ENCODE measurements around the gene KRT71. TPM values are rescaled to one million over a fixed set of nuclear protein-coding genes. Genes with fewer than 3 reads are reported as not detected.

Gene KRT71
- polyA plus RNA-seq, 1 experiment, result not detected

DNA sequence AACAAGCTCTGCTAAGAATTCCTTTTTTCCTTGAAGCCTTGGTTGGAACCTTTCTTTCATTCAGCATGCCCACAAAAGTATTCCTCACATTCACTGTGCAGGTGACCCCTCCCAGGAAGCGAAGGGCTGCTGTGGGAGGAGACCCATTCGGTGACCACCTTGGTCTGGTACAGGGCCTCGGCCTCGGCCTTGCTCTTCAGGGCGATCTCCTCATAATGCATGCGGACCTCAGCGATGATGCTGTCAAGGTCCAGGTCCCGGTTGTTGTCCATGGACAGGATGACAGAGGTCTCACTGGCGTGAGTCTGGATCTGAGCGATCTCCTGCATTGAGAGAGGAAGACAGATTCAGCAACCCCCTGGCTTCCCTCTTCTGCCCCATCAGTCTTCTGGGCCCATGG lies 17.6 kb upstream of the KRT71 start:
- Histone ChIP-seq H3K27me3 (ENCODE audit: control insufficient read depth, insufficient read depth, low read length) (peaks cover 13% of the 10 kb centered on the region), H3K36me3 (ENCODE audit: control insufficient read depth, insufficient read depth, low read length) (no peaks in the 10 kb centered on the region), H3K4me3 (ENCODE audit: low read depth, low read length) (no peak overlapping the region)
- TF ChIP-seq, protein P1, sequence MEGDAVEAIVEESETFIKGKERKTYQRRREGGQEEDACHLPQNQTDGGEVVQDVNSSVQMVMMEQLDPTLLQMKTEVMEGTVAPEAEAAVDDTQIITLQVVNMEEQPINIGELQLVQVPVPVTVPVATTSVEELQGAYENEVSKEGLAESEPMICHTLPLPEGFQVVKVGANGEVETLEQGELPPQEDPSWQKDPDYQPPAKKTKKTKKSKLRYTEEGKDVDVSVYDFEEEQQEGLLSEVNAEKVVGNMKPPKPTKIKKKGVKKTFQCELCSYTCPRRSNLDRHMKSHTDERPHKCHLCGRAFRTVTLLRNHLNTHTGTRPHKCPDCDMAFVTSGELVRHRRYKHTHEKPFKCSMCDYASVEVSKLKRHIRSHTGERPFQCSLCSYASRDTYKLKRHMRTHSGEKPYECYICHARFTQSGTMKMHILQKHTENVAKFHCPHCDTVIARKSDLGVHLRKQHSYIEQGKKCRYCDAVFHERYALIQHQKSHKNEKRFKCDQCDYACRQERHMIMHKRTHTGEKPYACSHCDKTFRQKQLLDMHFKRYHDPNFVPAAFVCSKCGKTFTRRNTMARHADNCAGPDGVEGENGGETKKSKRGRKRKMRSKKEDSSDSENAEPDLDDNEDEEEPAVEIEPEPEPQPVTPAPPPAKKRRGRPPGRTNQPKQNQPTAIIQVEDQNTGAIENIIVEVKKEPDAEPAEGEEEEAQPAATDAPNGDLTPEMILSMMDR (IDR thresholded peaks at IDR 0.05; ENCODE audit: insufficient read depth, low read depth, low read length), result no peak
- POLR2A ChIA-PET, result no interaction called here
- CTCF ChIA-PET, result interaction anchor here (0.8 kb wide), 1 partner anchor 315 kb away, joined by 3 read pairs; no protein-coding TSS in a partner anchor
- no peak for DNase-seq (ENCODE audit: low read depth)

DNA sequence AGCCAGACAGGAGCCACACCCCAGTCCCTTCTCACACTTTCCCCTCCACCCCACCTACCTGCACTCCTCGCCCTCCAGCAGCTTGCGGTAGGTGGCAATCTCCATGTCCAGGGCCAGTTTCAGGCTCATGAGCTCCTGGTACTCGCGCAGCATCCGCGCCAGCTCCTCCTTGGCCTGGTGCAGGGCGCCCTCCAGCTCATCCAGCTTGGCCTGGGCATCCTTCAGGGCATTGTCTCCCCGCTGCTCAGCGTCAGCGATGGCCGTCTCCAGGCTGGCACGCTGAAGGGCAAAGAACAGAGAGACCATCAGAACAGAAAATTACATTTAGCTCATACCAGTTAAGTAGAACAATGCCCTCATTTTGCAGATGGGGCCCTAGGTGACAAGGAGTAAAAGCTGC lies 15.2 kb upstream of the KRT71 start:
- POLR2A ChIA-PET, result no interaction called here
- CTCF ChIA-PET, result interaction anchor here (1.2 kb wide), 1 partner anchor 311 kb away, joined by 4 read pairs; no protein-coding TSS in a partner anchor
- DNase-seq (ENCODE audit: low read depth), result no peak
- Histone ChIP-seq H3K36me3 (ENCODE audit: control insufficient read depth, insufficient read depth, low read length) (no peaks in the 10 kb centered on the region), H3K4me3 (ENCODE audit: low read depth, low read length) (no peak overlapping the region), H3K27me3 (ENCODE audit: control insufficient read depth, insufficient read depth, low read length) (peaks cover 17% of the 10 kb centered on the region)
- TF ChIP-seq, protein P1 (IDR thresholded peaks at IDR 0.05; ENCODE audit: insufficient read depth, low read depth, low read length), result no peak

DNA sequence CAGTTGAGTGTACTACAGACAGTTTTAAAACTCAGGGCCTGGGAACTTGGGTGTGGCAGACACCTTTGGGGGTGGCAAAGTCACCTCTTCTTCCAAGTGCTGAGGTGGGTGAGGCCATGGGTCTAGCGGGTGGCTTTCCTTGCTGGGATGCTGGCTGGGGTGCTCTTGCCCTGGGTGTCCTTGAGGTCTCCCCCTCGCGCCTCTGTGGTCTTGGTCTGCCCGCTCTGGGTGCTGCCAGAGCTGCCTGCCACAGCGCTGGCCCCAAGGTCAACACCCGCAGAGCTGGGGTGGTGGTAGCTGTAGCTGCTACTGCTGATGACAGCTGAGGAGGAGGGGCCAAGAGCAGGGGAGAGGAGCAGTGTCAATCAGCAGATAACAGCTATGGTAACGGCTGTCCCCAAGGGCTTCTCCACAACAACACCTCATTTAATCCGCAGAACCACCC lies 13.9 kb upstream of the KRT71 start:
- Histone ChIP-seq H3K27me3 (ENCODE audit: control insufficient read depth, insufficient read depth, low read length) (peaks cover 20% of the 10 kb centered on the region), H3K4me3 (ENCODE audit: low read depth, low read length) (no peak overlapping the region), H3K36me3 (ENCODE audit: control insufficient read depth, insufficient read depth, low read length) (no peaks in the 10 kb centered on the region)
- ChIA-PET CTCF (interaction anchor here (0.7 to 1.1 kb wide), 3 partner anchors 59 to 312 kb away, joined by 3 read pairs; no protein-coding TSS in a partner anchor), POLR2A (no interaction called here)
- TF ChIP-seq, protein P1 (IDR thresholded peaks at IDR 0.05; ENCODE audit: insufficient read depth, low read depth, low read length), result no peak
- DNase-seq (ENCODE audit: low read depth), result no peak

DNA sequence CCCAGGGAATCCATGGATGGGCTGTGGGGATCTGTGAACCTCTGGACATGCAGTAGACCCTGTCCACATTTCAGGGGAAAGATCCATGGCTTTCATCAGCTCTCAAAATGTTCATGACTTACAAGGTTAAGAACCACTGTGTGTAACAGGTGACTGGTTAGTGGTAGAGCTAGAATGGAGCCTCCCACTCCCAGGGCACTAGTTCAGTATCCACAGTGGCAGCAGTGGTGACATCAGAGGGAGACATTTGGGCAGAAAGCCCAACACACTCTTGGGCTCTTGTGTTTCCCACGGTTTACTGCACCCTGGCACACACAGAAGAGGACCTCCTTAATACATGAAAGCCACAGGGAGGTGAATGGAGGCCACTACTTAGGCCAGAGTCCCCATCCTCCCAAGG lies 11.6 kb upstream of the KRT71 start:
- Histone ChIP-seq H3K4me3 (ENCODE audit: low read depth, low read length) (no peak overlapping the region), H3K27me3 (ENCODE audit: control insufficient read depth, insufficient read depth, low read length) (peaks cover 27% of the 10 kb centered on the region), H3K36me3 (ENCODE audit: control insufficient read depth, insufficient read depth, low read length) (no peaks in the 10 kb centered on the region)
- no peak for DNase-seq (ENCODE audit: low read depth)
- POLR2A ChIA-PET, result no interaction called here
- CTCF ChIA-PET, result interaction anchor here (1.6 kb wide), 1 partner anchor 173 kb away, joined by 3 read pairs; no protein-coding TSS in a partner anchor
- TF ChIP-seq, protein P1 (IDR thresholded peaks at IDR 0.05; ENCODE audit: insufficient read depth, low read depth, low read length), result no peak

DNA sequence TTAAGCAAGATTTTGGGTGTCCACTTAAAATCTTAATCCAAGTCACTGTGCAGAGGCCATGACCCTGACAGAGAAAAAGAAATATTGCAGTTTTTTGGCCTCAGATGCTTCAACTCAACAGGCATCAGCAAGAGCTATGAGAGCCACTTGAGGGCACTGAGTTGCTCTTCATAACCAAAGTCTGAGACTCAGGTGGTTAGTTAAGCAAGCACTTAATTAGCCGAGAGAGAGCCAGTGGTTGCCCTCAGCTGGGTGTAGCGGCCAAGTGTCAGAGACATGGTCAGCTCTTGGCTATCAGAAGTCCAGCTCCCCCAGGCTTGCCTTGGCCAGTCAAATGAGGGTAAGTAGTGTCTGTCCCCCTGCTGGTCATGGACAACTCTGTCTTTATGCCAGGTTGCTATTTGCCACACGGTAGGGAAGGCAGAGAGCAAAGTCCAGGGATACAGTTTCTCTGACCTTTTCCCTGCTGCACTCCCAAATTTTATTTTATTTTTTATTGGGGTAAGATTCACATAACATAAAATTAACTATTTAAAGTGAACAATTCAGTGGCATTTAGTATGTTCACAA lies 9.0 kb upstream of the KRT71 start:
- Histone ChIP-seq H3K27me3 (ENCODE audit: control insufficient read depth, insufficient read depth, low read length) (peaks cover 32% of the 10 kb centered on the region), H3K36me3 (ENCODE audit: control insufficient read depth, insufficient read depth, low read length) (no peaks in the 10 kb centered on the region), H3K4me3 (ENCODE audit: low read depth, low read length) (no peak overlapping the region)
- ChIA-PET CTCF (interaction anchor here (1.2 to 1.3 kb wide), 2 partner anchors 10 to 13 kb away, joined by 3 to 5 read pairs; no protein-coding TSS in a partner anchor), POLR2A (no interaction called here)
- no peak for DNase-seq (ENCODE audit: low read depth)
- TF ChIP-seq, protein P1 (IDR thresholded peaks at IDR 0.05; ENCODE audit: insufficient read depth, low read depth, low read length), result peak; percentile 20; the same call in 1 of the 2 replicates

All from BJ (cell line).